ENCODE measurements around the gene FKBP2. TPM values are rescaled to one million over a fixed set of nuclear protein-coding genes. Genes with fewer than 3 reads are reported as not detected.

Gene FKBP2
- total and polyA plus RNA-seq, 2 of the 13 experiments (the other 11 are each of a cell fraction or from before 2014, with no cell fraction given), result 30.1 to 53.3 TPM

- TF ChIP-seq PHB2 (IDR thresholded peaks at IDR 0.05; ENCODE audit: partially characterized antibody) (no peak), ZNF20 (CRISPR knock-in tag; IDR thresholded peaks at IDR 0.05) (no peak), E2F2 (CRISPR knock-in tag; IDR thresholded peaks at IDR 0.05; ENCODE audit: borderline replicate concordance) (no peak), GATA4 (IDR thresholded peaks at IDR 0.05; ENCODE audit: borderline replicate concordance, low read depth) (peak; percentile 77), ZNF576 (CRISPR knock-in tag; IDR thresholded peaks at IDR 0.05) (no peak), CERS6 (CRISPR knock-in tag; IDR thresholded peaks at IDR 0.05) (no peak), ZKSCAN1 (IDR thresholded peaks at IDR 0.05; ENCODE audit: low read length) (no peak), NFATC3 (CRISPR knock-in tag; IDR thresholded peaks at IDR 0.05) (no peak), RARA (CRISPR knock-in tag; IDR thresholded peaks at IDR 0.05) (peak; percentile 82), NFRKB (IDR thresholded peaks at IDR 0.05) (no peak), THAP11 (CRISPR knock-in tag; IDR thresholded peaks at IDR 0.05) (peak; percentile 94), PHF21A (CRISPR knock-in tag; IDR thresholded peaks at IDR 0.05) (peak; percentile 54), TOE1 (CRISPR knock-in tag; IDR thresholded peaks at IDR 0.05) (no peak), ZNF572 (CRISPR knock-in tag; IDR thresholded peaks at IDR 0.05) (no peak), ZNF343 (CRISPR knock-in tag; IDR thresholded peaks at IDR 0.05) (0 out of 2 replicates have a peak, but pooled peaks have one; percentile 35), TFAP4 (IDR thresholded peaks at IDR 0.05; ENCODE audit: borderline replicate concordance, low read depth) (peak; percentile 10; the same call in 1 of the 2 replicates), BRF2 (CRISPR knock-in tag; IDR thresholded peaks at IDR 0.05) (no peak; the same call in 1 of the 2 replicates), KLF15 (CRISPR knock-in tag; IDR thresholded peaks at IDR 0.05; ENCODE audit: borderline replicate concordance) (no peak), FOXK1 (CRISPR knock-in tag; IDR thresholded peaks at IDR 0.05; ENCODE audit: borderline replicate concordance, low read depth) (peak; percentile 58; the same call in 1 of the 2 replicates), ZNF546 (CRISPR knock-in tag; conservative IDR thresholded peaks at IDR 0.05) (no peak; the same call in 1 of the 2 replicates), SP2 (CRISPR knock-in tag; IDR thresholded peaks at IDR 0.05) (peak; percentile 79), ZNF660 (CRISPR knock-in tag; IDR thresholded peaks at IDR 0.05; ENCODE audit: borderline replicate concordance, low read depth) (no peak), ZNF256 (CRISPR knock-in tag; conservative IDR thresholded peaks at IDR 0.05) (peak; percentile 82), ZNF670 (CRISPR knock-in tag; IDR thresholded peaks at IDR 0.05; ENCODE audit: borderline replicate concordance) (peak; percentile 56; the same call in 1 of the 2 replicates), ZNF33B (CRISPR knock-in tag; IDR thresholded peaks at IDR 0.05) (peak; percentile 40; the same call in 1 of the 2 replicates), MED8 (CRISPR knock-in tag; IDR thresholded peaks at IDR 0.05; ENCODE audit: insufficient replicate concordance) (peak; percentile 48)
Observed at GRCh38 chr11:64240435-64241240, at the start of gene FKBP2 (continued).

All from HepG2 (cell line).